ENCODE results near the gene MX1.

MX1 gene

GRCh38 chr21:41466024-41466820 is 40.2 kb downstream of the MX1 start:
- DNase-seq: no peak

GRCh38 chr21:41470054-41470453 is 44.0 kb downstream of the MX1 start:
- DNase-seq: no peak

- no peak for DNase-seq
Observed at GRCh38 chr21:41472753-41473548, 46.9 kb downstream of the MX1 start.

- no peak for DNase-seq
Observed at GRCh38 chr21:41475714-41476420, 49.8 kb downstream of the MX1 start.

- no peak for DNase-seq
Observed at GRCh38 chr21:41477641-41478318, 51.7 kb downstream of the MX1 start.

- DNase-seq: no peak
Observed at GRCh38 chr21:41478319-41479177, 52.5 kb downstream of the MX1 start.

GRCh38 chr21:41479686-41480085 is 53.6 kb downstream of the MX1 start:
- DNase-seq: no peak

GRCh38 chr21:41480086-41480690 is 54.1 kb downstream of the MX1 start:
- DNase-seq: no peak

- no peak for DNase-seq
Observed at GRCh38 chr21:41481191-41481590, 55.2 kb downstream of the MX1 start.

GRCh38 chr21:41482301-41482700 is 56.3 kb downstream of the MX1 start:
- DNase-seq: no peak

- DNase-seq: no peak
Observed at GRCh38 chr21:41482980-41483379, 56.9 kb downstream of the MX1 start.

- no peak for DNase-seq
Observed at GRCh38 chr21:41483415-41483814, 57.4 kb downstream of the MX1 start.

- DNase-seq: no peak
Observed at GRCh38 chr21:41483973-41484372, 57.9 kb downstream of the MX1 start.

GRCh38 chr21:41487082-41487481 is 61.0 kb downstream of the MX1 start:
- DNase-seq: no peak

GRCh38 chr21:41488080-41488479 is 62.0 kb downstream of the MX1 start:
- no peak for DNase-seq

GRCh38 chr21:41489329-41489728 is 63.3 kb downstream of the MX1 start:
- no peak for DNase-seq

- no peak for DNase-seq
Observed at GRCh38 chr21:41490330-41490729, 64.3 kb downstream of the MX1 start.

- no peak for DNase-seq
Observed at GRCh38 chr21:41491412-41491811, 65.4 kb downstream of the MX1 start.

GRCh38 chr21:41494242-41494641 is 68.2 kb downstream of the MX1 start:
- DNase-seq: no peak

- no peak for DNase-seq
Observed at GRCh38 chr21:41497008-41497407, 71.0 kb downstream of the MX1 start.

GRCh38 chr21:41497788-41498187 is 71.7 kb downstream of the MX1 start:
- no peak for DNase-seq

- no peak for DNase-seq
Observed at GRCh38 chr21:41499920-41500319, 73.9 kb downstream of the MX1 start.
